ENCODE measurements around the gene TSHZ1.

The TSHZ1 gene

DNA sequence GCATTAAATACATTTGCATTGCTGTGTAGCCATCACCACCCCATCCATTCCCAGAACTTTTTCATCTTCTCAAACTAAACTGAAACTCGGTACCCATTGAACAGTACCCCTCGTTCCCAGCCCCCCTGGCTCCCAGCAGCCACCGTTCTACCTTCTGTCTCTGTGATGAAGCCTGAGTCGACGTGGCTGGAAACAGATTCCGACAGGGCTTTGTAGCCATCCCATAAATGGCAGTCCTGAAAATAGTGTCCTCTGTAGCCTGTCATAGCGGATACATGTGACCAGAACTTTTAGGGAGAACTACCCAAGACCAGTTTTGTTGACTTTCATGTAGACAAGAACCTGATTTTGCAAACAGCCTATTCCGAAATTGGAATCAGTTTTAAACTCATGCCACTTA lies 59.1 kb downstream of the TSHZ1 start:
- Histone ChIP-seq H3K9me3 (ENCODE audit: insufficient read depth, low read length) (no peaks in the 10 kb centered on the region), H3K27me3 (ENCODE audit: low read length) (no peaks in the 10 kb centered on the region), H3K9me2 (replicated peaks; ENCODE audit: insufficient read depth, low read length) (no peaks in the 10 kb centered on the region), H3K27ac (ENCODE audit: low read depth, low read length) (no peak overlapping the region), H2AFZ (ENCODE audit: low read depth, low read length, severe bottlenecking) (no peak overlapping the region), H3F3A (ENCODE audit: insufficient read depth) (no peaks in the 10 kb centered on the region), H3K36me3 (ENCODE audit: low read length) (no peaks in the 10 kb centered on the region), H4K20me1 (ENCODE audit: low read depth, low read length) (no peaks in the 10 kb centered on the region), H3K79me2 (ENCODE audit: insufficient read depth, low read length) (no peaks in the 10 kb centered on the region), H3K9ac (ENCODE audit: low read length) (no peak overlapping the region), H3K4me2 (ENCODE audit: low read depth, low read length, poor library complexity, severe bottlenecking) (no peak overlapping the region), H3K4me3 (ENCODE audit: insufficient read depth, low read length, poor library complexity, severe bottlenecking) (no peak overlapping the region)
- TF ChIP-seq, protein P1, sequence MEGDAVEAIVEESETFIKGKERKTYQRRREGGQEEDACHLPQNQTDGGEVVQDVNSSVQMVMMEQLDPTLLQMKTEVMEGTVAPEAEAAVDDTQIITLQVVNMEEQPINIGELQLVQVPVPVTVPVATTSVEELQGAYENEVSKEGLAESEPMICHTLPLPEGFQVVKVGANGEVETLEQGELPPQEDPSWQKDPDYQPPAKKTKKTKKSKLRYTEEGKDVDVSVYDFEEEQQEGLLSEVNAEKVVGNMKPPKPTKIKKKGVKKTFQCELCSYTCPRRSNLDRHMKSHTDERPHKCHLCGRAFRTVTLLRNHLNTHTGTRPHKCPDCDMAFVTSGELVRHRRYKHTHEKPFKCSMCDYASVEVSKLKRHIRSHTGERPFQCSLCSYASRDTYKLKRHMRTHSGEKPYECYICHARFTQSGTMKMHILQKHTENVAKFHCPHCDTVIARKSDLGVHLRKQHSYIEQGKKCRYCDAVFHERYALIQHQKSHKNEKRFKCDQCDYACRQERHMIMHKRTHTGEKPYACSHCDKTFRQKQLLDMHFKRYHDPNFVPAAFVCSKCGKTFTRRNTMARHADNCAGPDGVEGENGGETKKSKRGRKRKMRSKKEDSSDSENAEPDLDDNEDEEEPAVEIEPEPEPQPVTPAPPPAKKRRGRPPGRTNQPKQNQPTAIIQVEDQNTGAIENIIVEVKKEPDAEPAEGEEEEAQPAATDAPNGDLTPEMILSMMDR (IDR thresholded peaks at IDR 0.05; ENCODE audit: insufficient read depth, low read length, poor library complexity, severe bottlenecking), result no peak
- TF ChIP-seq EZH2phosphoT487 (conservative IDR thresholded peaks at IDR 0.05; ENCODE audit: low read length), result no peak

- no peak overlapping the region for H3K9ac ChIP-seq (ENCODE audit: low read length)
- H3K36me3 ChIP-seq (ENCODE audit: low read length), result no peaks in the 10 kb centered on the region
- no peaks in the 10 kb centered on the region for H3K9me3 ChIP-seq (ENCODE audit: insufficient read depth, low read length)
- H2AFZ ChIP-seq (ENCODE audit: low read depth, low read length, severe bottlenecking), result no peak overlapping the region
- no peaks in the 10 kb centered on the region for H3K79me2 ChIP-seq (ENCODE audit: insufficient read depth, low read length)
- no peaks in the 10 kb centered on the region for H4K20me1 ChIP-seq (ENCODE audit: low read depth, low read length)
- no peak overlapping the region for H3K4me2 ChIP-seq (ENCODE audit: low read depth, low read length, poor library complexity, severe bottlenecking)
- H3K27ac ChIP-seq (ENCODE audit: low read depth, low read length), result no peak overlapping the region
- no peaks in the 10 kb centered on the region for H3K27me3 ChIP-seq (ENCODE audit: low read length)
- H3K9me2 ChIP-seq (replicated peaks; ENCODE audit: insufficient read depth, low read length), result no peaks in the 10 kb centered on the region
- TF ChIP-seq, protein P1 (IDR thresholded peaks at IDR 0.05; ENCODE audit: insufficient read depth, low read length, poor library complexity, severe bottlenecking), result no peak
- TF ChIP-seq EZH2phosphoT487 (conservative IDR thresholded peaks at IDR 0.05; ENCODE audit: low read length), result no peak
- no peak overlapping the region for H3K4me3 ChIP-seq (ENCODE audit: insufficient read depth, low read length, poor library complexity, severe bottlenecking)
- no peaks in the 10 kb centered on the region for H3F3A ChIP-seq (ENCODE audit: insufficient read depth)
These were observed 61.4 kb downstream of the TSHZ1 start for GRCh38 chr18:75271952-75272351.

- H3K9me2 ChIP-seq (replicated peaks; ENCODE audit: insufficient read depth, low read length), result no peaks in the 10 kb centered on the region
- H2AFZ ChIP-seq (ENCODE audit: low read depth, low read length, severe bottlenecking), result no peak overlapping the region
- H3K27ac ChIP-seq (ENCODE audit: low read depth, low read length), result no peak overlapping the region
- TF ChIP-seq EZH2phosphoT487 (conservative IDR thresholded peaks at IDR 0.05; ENCODE audit: low read length), result no peak
- H3K9ac ChIP-seq (ENCODE audit: low read length), result no peak overlapping the region
- H4K20me1 ChIP-seq (ENCODE audit: low read depth, low read length), result no peaks in the 10 kb centered on the region
- H3F3A ChIP-seq (ENCODE audit: insufficient read depth), result no peaks in the 10 kb centered on the region
- no peak overlapping the region for H3K4me2 ChIP-seq (ENCODE audit: low read depth, low read length, poor library complexity, severe bottlenecking)
- H3K27me3 ChIP-seq (ENCODE audit: low read length), result no peaks in the 10 kb centered on the region
- no peaks in the 10 kb centered on the region for H3K9me3 ChIP-seq (ENCODE audit: insufficient read depth, low read length)
- H3K36me3 ChIP-seq (ENCODE audit: low read length), result no peaks in the 10 kb centered on the region
- no peak overlapping the region for H3K4me3 ChIP-seq (ENCODE audit: insufficient read depth, low read length, poor library complexity, severe bottlenecking)
- no peaks in the 10 kb centered on the region for H3K79me2 ChIP-seq (ENCODE audit: insufficient read depth, low read length)
These were observed 63.2 kb downstream of the TSHZ1 start for GRCh38 chr18:75273817-75274216.

DNA sequence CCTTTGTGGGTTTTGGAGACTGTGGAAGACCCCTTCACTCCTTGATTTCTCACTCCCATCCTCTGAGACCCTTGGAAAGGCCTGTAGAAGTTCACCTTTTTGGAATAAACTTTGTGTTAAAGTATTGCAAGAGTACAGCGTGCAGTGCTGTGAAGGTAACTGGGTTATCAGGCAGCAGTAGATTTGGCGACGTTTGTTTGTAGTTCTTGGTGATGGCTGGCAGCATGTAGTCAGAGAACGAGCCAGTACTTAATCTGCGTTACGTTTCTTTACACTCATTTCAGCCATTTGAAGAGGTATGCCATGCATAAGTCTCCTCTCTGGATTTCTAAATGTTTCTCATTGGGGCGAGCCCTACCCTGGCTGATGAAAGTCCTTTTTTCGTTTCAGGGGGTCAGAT lies 64.6 kb downstream of the TSHZ1 start:
- no peak overlapping the region for H3K27ac ChIP-seq (ENCODE audit: low read depth, low read length)
- H3K79me2 ChIP-seq (ENCODE audit: insufficient read depth, low read length), result no peaks in the 10 kb centered on the region
- H3K9me3 ChIP-seq (ENCODE audit: insufficient read depth, low read length), result no peaks in the 10 kb centered on the region
- H4K20me1 ChIP-seq (ENCODE audit: low read depth, low read length), result no peaks in the 10 kb centered on the region; the same call in 1 of the 2 replicates
- H2AFZ ChIP-seq (ENCODE audit: low read depth, low read length, severe bottlenecking), result no peak overlapping the region
- H3K9ac ChIP-seq (ENCODE audit: low read length), result no peak overlapping the region
- H3K4me3 ChIP-seq (ENCODE audit: insufficient read depth, low read length, poor library complexity, severe bottlenecking), result no peak overlapping the region
- no peaks in the 10 kb centered on the region for H3K27me3 ChIP-seq (ENCODE audit: low read length)
- H3K9me2 ChIP-seq (replicated peaks; ENCODE audit: insufficient read depth, low read length), result no peaks in the 10 kb centered on the region
- no peak overlapping the region for H3K4me2 ChIP-seq (ENCODE audit: low read depth, low read length, poor library complexity, severe bottlenecking)
- H3K36me3 ChIP-seq (ENCODE audit: low read length), result no peaks in the 10 kb centered on the region
- no peaks in the 10 kb centered on the region for H3F3A ChIP-seq (ENCODE audit: insufficient read depth)
- TF ChIP-seq, protein P1 (IDR thresholded peaks at IDR 0.05; ENCODE audit: insufficient read depth, low read length, poor library complexity, severe bottlenecking), result no peak
- TF ChIP-seq EZH2phosphoT487 (conservative IDR thresholded peaks at IDR 0.05; ENCODE audit: low read length), result no peak

Data from SU-DHL-6 (cell line).